Measurements from ENCODE around the gene SORCS2. TPM values are rescaled to one million over a fixed set of nuclear protein-coding genes. Genes with fewer than 3 reads are reported as not detected.

Gene SORCS2
- total and polyA plus RNA-seq, 2 of the 8 experiments (the other 6 are each of a cell fraction or from before 2014, with no cell fraction given) = 0.36 to 1.8 TPM

DNA sequence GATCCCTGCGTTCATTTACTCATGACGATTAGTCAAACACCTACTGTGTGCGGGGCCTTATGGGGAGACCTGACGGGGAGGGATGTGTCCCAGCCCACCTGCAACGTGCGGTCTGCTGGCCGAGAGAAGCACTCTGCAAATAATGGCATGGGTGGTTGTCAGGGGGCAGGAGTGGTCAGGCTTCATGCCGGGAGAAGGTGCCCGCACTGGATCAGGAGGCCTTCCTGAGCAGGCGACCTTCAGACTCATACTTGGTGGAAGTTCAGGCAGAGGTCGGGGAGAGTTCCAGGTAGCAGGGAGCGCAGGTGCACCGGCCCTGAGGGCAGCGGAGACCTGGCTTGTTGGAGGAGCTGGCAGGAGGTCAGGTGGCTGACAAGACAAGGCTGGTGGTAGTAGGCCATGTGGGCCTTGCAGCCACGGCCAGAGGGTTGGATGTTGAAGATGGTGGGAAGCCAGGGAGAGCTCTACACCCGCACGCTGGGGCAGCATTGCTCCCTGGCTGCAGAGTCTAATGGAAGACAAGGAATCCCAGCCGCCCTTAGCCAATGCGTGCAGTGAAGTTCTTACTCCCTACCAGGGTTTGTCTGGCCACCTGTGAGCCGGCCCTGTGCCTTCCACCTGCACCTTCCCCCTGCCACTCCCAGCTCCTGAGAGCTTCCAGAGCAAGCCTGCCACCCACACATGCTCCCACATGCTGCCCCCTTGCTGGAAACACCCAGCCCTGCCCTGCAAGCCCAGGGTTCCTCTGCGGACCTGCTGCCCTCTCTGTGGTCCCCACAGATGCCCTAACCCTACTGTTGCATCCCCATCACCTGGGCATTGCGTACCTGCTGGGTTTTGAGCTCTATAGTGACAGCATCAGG lies 145.1 kb downstream of the SORCS2 start (continued):
- TF ChIP-seq RNF2 (IDR thresholded peaks at IDR 0.05; ENCODE audit: borderline replicate concordance, low read depth, low read length, missing control alignments, poor library complexity, severe bottlenecking) = no peak
- TF ChIP-seq, protein P1, sequence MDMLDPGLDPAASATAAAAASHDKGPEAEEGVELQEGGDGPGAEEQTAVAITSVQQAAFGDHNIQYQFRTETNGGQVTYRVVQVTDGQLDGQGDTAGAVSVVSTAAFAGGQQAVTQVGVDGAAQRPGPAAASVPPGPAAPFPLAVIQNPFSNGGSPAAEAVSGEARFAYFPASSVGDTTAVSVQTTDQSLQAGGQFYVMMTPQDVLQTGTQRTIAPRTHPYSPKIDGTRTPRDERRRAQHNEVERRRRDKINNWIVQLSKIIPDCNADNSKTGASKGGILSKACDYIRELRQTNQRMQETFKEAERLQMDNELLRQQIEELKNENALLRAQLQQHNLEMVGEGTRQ (IDR thresholded peaks at IDR 0.05; ENCODE audit: low read length) = no peak
- no peak for TF ChIP-seq POLR2A (IDR thresholded peaks at IDR 0.05; ENCODE audit: control extremely low read depth in 1 of 2, low read depth in 2 of 2, low read length in 2 of 2)
- TF ChIP-seq, protein P2, sequence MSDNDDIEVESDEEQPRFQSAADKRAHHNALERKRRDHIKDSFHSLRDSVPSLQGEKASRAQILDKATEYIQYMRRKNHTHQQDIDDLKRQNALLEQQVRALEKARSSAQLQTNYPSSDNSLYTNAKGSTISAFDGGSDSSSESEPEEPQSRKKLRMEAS (IDR thresholded peaks at IDR 0.05) = no peak
- TF ChIP-seq JUN (IDR thresholded peaks at IDR 0.05; ENCODE audit: low read depth, low read length) = no peak
- TF ChIP-seq SIN3A (conservative IDR thresholded peaks at IDR 0.05 in 1 of 2, IDR thresholded peaks at IDR 0.05 in 1 of 2; ENCODE audit: low read depth in 1 of 2, low read length in 2 of 2) = no peak
- no peak for TF ChIP-seq KDM4A (IDR thresholded peaks at IDR 0.05; ENCODE audit: low read depth, low read length, severe bottlenecking)
- TF ChIP-seq GABPA (IDR thresholded peaks at IDR 0.05; ENCODE audit: borderline replicate concordance, insufficient read depth, low read length) = no peak
